Thyroid gland (tissue), 4 donors: ENCODE data around the gene KCNJ18.
"Not testable (repeated sequence)": the region's sequence is repeated elsewhere in the genome, so short reads cannot be mapped to it uniquely, and the experiment has no call there.

Source experiments
- POLR2A ChIP-seq, 2 donors: fragments of 450-650 bp; IDR thresholded peaks; one replicate each; pipeline ENCODE4 v1.6.1; 2017; ENCODE audit warnings: antibody characterized with exemption in 2 of 2, mild to moderate bottlenecking in 2 of 2, moderate library complexity in 1 of 2
- TF ChIP-seq, protein P1 (sequence below), 6 experiments: fragments of 200-600 bp in 3 of 6; fragments of 450-650 bp in 3 of 6; sonication (generic) in 3 of 6; IDR thresholded peaks; one replicate each; pipeline ENCODE4 v1.5.1; 2016 to 2019; ENCODE audit warnings: antibody characterized with exemption in 6 of 6, mild to moderate bottlenecking in 2 of 6, inconsistent platforms in 1 of 6, moderate library complexity in 1 of 6

DNA sequence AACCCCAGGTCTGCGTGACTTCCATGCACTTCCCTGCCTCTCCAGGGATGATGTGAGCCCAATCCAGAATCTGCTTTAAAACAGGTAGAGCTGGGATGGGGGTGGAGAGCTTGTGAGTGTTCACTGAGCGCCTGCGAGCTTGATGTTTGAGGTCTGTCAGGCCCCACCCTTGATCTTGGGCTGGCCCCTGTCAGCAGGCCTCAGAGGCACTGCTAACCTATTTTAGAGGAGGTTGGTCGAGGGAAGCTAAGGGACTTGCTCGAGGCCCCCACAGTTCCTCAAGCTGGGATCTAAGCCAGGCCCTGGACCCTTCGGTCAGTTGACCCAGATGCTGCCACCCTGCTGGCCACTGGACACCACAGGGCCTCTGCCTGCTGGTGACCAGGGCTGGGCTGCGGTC lies 14.8 kb downstream of the KCNJ18 start:
- TF ChIP-seq, protein P1, sequence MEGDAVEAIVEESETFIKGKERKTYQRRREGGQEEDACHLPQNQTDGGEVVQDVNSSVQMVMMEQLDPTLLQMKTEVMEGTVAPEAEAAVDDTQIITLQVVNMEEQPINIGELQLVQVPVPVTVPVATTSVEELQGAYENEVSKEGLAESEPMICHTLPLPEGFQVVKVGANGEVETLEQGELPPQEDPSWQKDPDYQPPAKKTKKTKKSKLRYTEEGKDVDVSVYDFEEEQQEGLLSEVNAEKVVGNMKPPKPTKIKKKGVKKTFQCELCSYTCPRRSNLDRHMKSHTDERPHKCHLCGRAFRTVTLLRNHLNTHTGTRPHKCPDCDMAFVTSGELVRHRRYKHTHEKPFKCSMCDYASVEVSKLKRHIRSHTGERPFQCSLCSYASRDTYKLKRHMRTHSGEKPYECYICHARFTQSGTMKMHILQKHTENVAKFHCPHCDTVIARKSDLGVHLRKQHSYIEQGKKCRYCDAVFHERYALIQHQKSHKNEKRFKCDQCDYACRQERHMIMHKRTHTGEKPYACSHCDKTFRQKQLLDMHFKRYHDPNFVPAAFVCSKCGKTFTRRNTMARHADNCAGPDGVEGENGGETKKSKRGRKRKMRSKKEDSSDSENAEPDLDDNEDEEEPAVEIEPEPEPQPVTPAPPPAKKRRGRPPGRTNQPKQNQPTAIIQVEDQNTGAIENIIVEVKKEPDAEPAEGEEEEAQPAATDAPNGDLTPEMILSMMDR (IDR thresholded peaks at IDR 0.05): not testable (repeated sequence)
- TF ChIP-seq POLR2A (IDR thresholded peaks at IDR 0.05): not testable (repeated sequence)
